SK-N-SH treated with all-trans-retinoic acid at 6 μM for 48 hours (cell line): ENCODE data around the gene NPAS3.

ENCODE experiments used
- ARNTL ChIP-seq: fragments of 450-650 bp; formaldehyde crosslinking; IDR thresholded peaks from 2 replicates; pipeline ENCODE4 v1.5.0; 2020; ENCODE audit warnings: low read depth, mild to moderate bottlenecking, moderate library complexity, borderline replicate concordance
- BACH2 ChIP-seq: fragments of 250-450 bp; sonication (Bioruptor Pico); IDR thresholded peaks from 2 replicates; pipeline ENCODE4 v1.9.0; 2021; ENCODE audit warnings: mild to moderate bottlenecking, borderline replicate concordance
- GLIS3 ChIP-seq: fragments of 250-450 bp; sonication (Bioruptor Pico); IDR thresholded peaks from 2 replicates; pipeline ENCODE4 v1.5.0; 2020; ENCODE audit warnings: mild to moderate bottlenecking, moderate library complexity
- RARB ChIP-seq: fragments of 250-450 bp; sonication (Bioruptor Pico); IDR thresholded peaks from 2 replicates; pipeline ENCODE4 v1.8.0; 2021; ENCODE audit warnings: mild to moderate bottlenecking, moderate library complexity
- TCF4 ChIP-seq: fragments of 250-450 bp; sonication (Bioruptor Pico); IDR thresholded peaks from 2 replicates; pipeline ENCODE4 v1.8.0; 2021; ENCODE audit warnings: mild to moderate bottlenecking, moderate library complexity, borderline replicate concordance
- ZFP3 ChIP-seq: fragments of 250-450 bp; sonication (Bioruptor Pico); IDR thresholded peaks from 2 replicates; pipeline ENCODE4 v1.5.0; 2020; ENCODE audit warnings: mild to moderate bottlenecking, moderate library complexity
- ZFP30 ChIP-seq: fragments of 450-650 bp; formaldehyde crosslinking; IDR thresholded peaks from 2 replicates; pipeline ENCODE4 v1.5.0; 2022; ENCODE audit warnings: mild to moderate bottlenecking, moderate library complexity
- ZNF70 ChIP-seq: fragments of 450-650 bp; formaldehyde crosslinking; IDR thresholded peaks from 2 replicates; pipeline ENCODE4 v1.5.0; 2020; ENCODE audit warnings: mild to moderate bottlenecking, moderate library complexity
- TF ChIP-seq, protein P1 (sequence below): fragments of 250-450 bp; sonication (Bioruptor Pico); IDR thresholded peaks from 2 replicates; pipeline ENCODE4 v1.5.1; 2021; ENCODE audit warnings: mild to moderate bottlenecking, moderate library complexity
- TF ChIP-seq, protein P2 (sequence below): fragments of 250-450 bp; sonication (Bioruptor Pico); IDR thresholded peaks from 2 replicates; pipeline ENCODE4 v1.8.0; 2020; ENCODE audit warnings: mild to moderate bottlenecking, moderate library complexity, borderline replicate concordance
- TF ChIP-seq, protein P3 (sequence below): fragments of 250-450 bp; sonication (Bioruptor Pico); IDR thresholded peaks from 2 replicates; pipeline ENCODE4 v1.5.1; 2020; ENCODE audit warnings: low read depth, mild to moderate bottlenecking, moderate library complexity

DNA sequence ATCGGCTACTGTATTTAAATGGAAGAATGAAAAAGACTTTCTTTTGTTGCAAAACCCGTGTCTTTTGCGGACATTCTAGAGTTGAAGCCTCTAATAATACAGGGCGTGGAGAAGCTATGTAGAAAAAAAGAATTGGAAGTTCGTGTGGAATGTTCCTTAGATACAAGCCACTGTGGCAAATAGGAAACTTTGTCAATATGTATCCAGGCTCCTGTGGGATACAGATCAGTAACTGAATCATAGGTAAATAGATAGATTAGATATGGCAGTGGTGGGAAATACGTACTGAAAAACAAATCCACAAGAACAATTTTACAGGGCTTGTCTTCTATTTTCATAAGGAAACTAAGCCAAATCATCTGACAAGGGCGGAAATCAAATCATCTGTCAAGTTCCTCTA lies 766.8 kb downstream of the NPAS3 start:
- TF ChIP-seq BACH2 (CRISPR knock-in tag) (no peak), ARNTL (no peak), ZFP3 (CRISPR knock-in tag) (no peak), ZNF70 (CRISPR knock-in tag) (no peak), GLIS3 (no peak), RARB (CRISPR knock-in tag) (no peak), ZFP30 (CRISPR knock-in tag) (no peak), TCF4 (CRISPR knock-in tag) (no peak)
- TF ChIP-seq, protein P1, sequence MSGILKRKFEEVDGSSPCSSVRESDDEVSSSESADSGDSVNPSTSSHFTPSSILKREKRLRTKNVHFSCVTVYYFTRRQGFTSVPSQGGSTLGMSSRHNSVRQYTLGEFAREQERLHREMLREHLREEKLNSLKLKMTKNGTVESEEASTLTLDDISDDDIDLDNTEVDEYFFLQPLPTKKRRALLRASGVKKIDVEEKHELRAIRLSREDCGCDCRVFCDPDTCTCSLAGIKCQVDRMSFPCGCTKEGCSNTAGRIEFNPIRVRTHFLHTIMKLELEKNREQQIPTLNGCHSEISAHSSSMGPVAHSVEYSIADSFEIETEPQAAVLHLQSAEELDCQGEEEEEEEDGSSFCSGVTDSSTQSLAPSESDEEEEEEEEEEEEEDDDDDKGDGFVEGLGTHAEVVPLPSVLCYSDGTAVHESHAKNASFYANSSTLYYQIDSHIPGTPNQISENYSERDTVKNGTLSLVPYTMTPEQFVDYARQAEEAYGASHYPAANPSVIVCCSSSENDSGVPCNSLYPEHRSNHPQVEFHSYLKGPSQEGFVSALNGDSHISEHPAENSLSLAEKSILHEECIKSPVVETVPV = no peak
- TF ChIP-seq, protein P2, sequence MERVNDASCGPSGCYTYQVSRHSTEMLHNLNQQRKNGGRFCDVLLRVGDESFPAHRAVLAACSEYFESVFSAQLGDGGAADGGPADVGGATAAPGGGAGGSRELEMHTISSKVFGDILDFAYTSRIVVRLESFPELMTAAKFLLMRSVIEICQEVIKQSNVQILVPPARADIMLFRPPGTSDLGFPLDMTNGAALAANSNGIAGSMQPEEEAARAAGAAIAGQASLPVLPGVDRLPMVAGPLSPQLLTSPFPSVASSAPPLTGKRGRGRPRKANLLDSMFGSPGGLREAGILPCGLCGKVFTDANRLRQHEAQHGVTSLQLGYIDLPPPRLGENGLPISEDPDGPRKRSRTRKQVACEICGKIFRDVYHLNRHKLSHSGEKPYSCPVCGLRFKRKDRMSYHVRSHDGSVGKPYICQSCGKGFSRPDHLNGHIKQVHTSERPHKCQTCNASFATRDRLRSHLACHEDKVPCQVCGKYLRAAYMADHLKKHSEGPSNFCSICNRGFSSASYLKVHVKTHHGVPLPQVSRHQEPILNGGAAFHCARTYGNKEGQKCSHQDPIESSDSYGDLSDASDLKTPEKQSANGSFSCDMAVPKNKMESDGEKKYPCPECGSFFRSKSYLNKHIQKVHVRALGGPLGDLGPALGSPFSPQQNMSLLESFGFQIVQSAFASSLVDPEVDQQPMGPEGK (CRISPR knock-in tag) = no peak
- TF ChIP-seq, protein P3, sequence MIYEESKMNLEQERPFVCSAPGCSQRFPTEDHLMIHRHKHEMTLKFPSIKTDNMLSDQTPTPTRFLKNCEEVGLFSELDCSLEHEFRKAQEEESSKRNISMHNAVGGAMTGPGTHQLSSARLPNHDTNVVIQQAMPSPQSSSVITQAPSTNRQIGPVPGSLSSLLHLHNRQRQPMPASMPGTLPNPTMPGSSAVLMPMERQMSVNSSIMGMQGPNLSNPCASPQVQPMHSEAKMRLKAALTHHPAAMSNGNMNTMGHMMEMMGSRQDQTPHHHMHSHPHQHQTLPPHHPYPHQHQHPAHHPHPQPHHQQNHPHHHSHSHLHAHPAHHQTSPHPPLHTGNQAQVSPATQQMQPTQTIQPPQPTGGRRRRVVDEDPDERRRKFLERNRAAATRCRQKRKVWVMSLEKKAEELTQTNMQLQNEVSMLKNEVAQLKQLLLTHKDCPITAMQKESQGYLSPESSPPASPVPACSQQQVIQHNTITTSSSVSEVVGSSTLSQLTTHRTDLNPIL = no peak
